KG1 (cell line): ENCODE data around the gene S100A12.

Source experiments
- DNase-seq: peaks from one replicate; lab custom pipeline; 2025; lab: John Stamatoyannopoulos, UW

Gene S100A12

DNA sequence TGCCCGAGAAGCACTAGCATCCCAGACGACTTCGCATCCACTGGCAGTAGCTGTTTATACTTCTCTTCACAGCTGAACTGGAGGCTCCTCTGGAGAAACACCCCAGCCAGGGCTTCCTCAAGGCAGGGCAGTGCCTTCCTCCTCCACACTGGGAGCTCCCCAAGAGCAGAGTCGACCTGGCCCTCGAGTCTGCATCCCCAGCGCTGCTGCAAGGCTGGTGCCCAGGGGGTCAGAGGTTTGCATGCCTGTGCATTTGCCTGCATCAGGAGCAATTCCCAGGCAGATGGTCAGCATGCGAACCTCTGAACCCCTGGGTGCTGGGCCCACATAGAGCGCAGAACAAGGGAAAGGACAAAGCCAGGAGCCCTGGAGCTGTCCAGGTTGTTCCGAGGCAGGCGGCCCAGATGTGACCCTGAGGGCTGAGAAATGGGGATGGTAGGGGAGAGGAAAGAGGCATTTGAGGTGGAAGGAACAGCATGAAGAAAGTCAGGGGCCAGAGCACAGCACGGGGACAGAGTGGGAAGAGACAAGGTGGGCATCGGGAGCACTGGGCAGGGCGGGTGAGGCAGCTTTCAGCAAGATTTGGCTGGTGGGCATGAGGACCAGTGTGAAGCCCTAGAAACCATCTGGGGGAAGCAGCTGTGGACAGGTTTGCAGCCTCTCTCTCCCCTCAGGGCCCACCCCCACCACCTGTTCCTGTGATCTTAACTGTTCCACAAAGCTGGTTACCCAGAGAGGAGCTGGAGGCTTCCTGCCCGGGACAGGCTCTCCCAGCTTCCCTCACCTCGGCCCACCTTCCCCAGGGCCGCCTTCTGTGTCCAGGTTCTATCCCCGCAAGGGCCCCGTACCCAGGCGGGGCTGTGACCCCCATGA is 21.9 kb upstream of the S100A12 start:
- DNase-seq, result no peak

DNA sequence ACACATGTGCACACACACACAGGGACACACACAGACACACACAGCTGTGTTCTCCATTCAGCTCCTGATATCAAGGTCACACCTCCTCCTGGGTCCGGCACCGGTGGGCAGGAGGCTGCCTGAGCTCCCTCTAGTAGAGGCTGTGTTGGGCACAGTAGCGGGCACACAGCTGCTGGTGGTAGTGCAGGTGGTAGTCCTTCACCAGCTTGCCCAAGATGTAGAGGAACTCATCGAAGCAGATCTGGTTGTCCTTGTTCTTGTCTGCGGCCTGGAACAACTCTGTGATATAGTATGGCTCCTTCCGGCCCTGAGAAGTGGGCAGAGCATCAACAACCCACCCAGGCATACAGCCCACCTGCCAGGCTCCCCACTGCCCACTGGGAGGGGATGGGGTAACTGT is 21.0 kb upstream of the S100A12 start:
- DNase-seq, result no peak

DNA sequence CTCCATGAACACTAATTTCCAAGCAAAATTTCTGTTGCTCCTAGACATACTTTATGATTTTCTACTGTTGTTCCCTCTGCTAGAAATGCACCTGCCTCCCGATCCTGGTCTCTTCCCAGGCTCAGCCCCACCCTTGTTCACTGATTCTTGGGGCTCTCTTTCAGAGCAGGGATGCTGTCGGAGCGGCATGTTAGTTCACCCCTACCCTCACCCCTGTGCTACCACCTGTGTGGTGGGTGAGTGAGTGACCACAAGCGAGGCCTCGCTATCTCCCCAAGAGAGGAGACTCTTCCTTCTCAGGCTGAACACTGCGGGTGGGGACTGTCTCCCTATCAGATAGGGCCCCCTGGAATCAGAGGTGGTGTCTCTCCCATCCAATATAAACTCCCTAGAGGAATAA is 20.4 kb upstream of the S100A12 start:
- no peak for DNase-seq

DNA sequence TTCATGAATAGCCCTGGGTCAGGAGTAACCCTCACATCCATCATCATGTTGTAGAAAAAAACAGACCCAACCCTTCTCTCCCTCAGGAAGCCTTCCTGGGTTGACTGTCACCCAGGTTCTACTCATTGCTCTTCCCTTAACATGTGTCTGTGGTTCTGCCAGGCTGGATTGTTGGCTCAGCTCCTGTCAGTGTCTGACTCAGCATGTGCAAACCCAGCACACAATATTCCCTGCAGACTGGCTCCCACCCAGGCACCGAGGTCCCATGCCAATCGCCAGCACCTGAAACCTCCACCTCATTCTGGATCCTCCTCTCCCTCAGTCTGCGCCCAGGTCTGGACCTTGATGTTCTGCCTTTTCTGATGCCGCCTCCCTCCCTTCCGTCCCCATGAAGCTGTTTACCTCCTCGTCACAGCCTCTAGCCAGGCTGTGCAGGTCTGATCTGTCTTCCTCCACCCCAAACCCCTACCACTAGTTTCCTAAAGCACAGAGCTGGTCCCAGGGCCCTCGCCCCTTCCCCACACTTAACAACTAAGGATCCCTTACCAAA is 19.8 kb upstream of the S100A12 start:
- no peak for DNase-seq

DNA sequence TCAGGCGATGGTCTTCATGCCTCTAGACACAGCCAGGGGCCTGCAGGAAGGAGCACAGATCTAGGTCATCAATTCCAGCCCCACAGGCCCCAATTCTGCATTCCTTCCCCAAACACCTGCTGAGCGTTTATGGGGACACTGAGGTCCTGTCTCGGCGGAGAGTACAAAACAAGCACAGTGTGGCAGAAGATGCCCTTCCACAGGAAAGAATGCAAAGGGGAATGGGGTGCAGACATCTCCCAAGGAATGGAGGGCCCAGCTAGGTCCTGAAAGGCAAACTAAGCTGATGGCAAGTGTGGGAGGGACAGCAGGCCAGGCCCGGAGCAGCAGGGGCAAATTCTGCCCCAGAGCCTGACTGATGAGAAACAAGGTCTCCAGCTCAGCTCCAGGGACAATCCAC is 19.0 kb upstream of the S100A12 start:
- no peak for DNase-seq

DNA sequence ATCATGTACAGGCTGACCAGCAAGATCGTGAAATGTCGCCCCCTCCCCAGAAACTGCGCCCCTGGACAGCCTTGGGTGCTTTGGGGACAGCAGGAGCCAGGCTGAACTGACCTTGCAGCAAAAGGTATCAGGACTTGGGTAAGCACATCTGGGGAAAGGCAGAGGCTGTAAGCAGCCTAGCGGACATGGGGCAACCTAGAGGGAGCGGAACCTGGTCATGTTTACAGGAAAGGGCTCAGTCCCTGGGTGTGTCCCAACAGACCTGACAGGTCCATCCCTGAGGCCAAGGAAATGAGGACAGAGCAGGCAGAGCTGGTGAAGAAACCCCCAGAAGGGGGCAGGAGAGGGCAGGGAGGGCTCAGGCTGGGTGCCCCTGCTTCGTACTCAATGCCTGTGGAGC is 18.5 kb upstream of the S100A12 start:
- no peak for DNase-seq

DNA sequence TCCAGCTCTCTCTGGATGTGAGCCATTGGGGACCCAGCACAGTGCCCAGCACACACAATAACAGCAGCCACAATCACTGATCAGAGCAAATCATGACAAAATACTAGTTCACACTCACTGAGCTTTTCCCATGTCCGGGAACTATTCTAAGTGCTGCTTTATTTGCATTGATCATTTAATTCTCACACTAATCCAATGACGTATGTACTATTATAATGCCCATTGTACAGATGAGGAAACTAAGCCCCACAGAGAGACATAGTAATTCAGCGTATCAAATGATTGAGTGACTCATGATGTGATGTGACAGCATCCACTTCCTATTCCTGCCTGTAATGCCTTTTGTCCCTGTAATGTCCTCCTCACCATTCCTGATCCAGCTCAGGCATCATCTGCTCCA is 17.4 kb upstream of the S100A12 start:
- no peak for DNase-seq

DNA sequence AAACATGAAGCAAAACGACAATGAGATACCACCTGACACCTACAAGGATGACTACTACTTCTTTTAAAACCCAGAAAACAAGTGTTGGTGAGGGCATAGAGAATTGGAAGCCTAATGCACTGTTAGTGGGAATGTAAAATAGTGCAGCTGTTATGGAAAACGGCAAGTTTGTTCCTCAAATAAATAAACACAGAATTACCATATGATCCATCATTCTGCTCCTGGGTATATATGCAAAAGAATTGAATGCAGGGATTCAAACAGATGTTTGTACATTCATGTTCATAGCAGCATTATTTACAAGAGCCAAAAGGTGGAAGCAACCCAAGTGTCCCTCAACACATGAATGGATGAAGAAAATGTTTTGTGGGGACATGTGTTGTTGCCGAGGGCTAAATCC is 16.8 kb upstream of the S100A12 start:
- DNase-seq, result no peak

DNA sequence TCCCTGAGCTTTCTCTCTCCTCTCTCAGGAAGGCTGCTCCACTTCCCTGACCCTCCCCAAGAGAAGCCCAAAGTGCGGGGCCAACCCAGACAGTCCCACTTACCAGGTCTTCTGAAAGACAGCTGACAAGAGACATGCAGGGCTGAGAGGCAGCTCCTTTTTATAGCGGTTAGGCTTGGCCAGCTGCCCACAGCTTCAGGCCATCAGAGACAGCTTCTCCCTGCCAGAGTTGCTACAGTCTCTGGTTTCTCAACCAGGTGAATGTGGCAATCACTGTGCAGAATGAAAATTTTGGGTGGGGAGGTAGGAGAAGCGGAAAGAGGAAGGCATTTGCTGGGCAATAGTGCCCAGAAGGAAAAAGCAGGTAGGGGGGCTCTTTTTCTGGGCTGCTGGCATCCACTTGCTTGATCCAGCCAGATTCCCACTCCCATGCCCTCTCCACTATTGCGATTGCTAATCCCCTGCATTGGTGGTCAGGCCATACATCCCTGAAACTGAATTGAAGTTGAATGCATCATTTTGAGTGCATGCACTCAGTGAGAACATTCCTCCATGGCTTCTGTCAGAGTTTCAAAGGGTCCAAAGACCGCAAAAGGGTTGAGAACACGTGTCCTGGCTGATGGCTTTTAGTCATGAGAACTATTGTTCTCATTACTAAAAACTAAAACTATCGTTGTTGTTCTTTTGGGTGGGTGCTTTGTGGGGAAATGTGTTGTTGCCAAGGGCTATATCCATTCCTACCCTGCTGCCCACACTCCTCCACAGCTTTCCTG is 15.7 kb upstream of the S100A12 start, which contains the start of gene S100A8:
Gene S100A8 (minus strand): TSS at position 136 of the 773 bp plus-strand sequence. CDS start 538 bp downstream, outside the sequence.
- no peak for DNase-seq

DNA sequence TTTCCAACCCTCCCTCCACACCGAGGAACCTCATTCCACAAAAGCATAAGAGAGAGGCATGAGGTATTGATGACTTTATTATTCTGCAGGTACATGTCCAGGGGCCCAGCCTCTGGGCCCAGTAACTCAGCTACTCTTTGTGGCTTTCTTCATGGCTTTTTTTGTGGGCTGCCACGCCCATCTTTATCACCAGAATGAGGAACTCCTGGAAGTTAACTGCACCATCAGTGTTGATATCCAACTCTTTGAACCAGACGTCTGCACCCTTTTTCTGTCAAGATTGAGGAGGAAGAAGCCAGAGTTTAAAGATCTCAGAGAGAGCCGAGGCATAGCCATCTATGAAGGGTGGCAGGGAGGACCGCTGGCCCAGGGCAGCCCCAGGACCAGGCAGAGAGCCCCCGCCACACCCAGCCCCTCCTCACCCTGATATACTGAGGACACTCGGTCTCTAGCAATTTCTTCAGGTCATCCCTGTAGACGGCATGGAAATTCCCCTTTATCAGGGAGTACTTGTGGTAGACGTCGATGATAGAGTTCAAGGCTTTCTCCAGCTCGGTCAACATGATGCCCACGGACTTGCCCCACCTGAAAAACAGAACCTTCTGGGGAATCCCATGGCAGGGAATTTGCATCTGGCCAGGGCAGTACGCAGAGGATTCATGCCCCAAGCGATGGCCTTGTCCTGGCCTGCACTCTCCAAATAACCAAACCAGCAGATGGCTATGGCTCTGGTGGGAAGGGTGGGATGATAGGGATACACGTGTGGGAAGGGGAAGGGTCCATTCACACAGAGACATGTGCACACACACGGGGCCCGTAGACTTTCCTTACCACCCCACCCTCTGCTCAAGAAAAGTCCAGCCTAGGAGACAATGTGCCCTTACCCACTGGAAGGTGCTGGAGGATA is 14.8 kb upstream of the S100A12 start:
- DNase-seq, result no peak

DNA sequence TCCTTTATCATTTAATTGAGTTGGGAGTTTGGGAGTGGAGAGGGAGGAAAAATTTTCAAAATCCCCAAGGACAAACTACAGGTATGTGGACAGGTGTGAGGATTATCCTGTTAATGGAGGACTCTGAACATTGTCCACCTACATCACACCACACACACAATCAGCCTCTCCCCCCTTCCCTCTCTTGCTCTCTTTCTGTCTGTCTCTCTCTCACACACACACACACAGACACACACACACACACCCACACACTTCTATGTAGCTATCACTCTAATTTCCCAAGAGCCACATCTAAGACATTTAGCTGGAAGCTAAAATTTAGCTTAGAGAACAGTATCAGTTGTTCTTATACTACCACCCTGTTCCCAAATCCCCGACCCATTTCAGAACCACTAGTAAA is 14.0 kb upstream of the S100A12 start:
- no peak for DNase-seq

DNA sequence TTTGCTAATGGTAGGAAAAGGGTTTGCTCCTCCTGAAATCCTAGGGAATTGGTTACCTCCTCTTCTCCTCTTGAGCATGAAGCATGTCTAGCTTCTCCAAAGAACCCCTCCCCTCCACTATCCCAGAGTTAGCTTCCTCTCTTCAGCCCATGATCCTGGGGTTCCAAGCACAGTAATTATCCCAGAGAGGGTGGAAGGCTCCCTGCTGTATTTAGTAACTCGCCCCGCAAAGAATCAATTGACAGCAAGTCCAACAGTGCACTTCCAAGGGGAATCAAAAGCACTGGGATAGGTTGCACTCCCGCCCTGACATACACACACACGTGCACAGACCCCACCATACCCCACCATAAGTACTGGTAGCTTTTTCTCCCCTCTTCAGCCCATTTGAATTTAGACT is 12.4 kb upstream of the S100A12 start:
- no peak for DNase-seq

DNA sequence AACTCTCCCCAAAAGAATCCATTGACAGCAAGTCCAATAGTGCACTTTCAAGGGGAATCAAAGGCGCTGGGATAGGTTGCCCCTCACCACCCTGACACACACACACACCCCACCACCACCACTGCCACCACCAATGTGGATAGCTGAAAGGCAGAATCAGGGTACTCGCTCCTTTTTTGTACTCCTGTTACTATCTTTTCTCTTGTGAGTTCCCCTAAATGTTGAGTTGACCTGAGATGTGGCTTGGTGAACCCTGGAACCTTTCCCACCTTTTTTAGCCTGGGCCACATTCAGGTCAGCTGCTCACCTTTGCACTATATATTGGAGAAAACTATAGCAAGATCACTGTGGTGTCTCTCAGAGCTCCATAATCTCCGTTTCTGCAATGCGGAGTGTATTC is 11.6 kb upstream of the S100A12 start:
- DNase-seq, result no peak

DNA sequence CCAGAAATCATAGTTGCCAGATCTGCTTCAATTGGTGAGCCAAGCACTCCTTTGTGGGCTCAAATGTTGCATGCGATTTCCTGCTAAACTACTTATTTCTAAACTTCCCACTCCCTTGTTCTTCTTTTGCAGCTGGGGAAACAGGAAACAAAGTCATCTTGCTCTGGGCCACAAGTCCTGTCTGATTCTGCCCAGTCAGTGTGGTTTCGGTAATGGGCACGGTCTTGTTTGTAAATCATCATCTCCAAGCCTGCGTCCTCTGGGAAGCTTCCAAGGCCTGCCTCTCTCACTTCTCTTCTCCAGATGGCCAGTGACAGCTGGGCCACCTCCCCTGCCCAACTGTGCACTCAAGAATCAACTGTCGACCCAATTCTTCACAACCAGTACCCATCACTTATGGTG is 11.1 kb upstream of the S100A12 start:
- no peak for DNase-seq

DNA sequence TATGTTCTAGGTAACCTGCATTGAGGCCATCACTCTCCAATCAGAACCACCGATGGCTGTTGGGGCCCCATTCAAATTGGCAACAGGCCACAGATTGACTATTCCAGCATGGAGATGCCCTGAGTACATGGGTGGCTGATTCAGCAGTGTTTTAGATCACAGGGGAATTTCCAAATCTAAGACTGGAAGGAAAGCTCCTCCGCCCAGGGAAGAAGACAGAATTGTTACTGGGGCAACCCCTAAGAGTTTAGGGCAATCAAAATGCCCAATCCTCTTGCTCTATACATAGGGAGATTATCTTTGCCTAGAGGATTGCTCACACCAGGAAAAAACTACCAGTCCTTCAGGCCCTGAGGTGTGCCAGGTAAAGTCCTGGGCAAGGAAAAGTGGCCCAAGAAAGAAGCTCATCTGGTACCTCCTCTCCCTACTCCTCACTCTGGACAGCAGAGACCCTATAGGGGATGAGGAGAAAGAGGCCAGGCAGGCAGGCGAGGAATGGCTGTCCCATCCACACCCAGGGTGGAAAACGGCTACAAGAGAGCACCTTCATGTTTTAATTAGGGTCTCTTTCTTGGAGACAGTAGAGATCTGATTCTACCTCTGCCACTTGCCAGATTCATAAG is 9.6 kb upstream of the S100A12 start:
- no peak for DNase-seq

DNA sequence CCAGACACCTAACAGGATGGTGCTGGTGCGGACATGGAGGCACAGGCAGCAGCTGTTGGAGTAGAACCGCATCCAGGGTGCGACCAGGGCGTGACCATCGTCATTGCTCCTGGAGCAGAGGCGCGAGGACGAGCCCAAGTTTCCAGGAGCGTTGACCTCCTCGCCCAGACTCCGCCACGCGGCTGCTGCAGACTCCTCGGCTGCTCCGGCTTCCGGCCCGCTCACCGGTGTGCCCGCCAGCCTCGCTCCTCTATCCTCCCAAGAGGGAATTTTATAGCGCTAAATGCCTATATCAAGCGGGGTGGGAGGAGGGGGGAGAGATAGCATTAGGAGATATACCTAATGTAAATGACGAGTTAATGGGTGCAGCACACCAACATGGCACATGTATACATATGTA is 5.3 kb upstream of the S100A12 start:
- DNase-seq, result no peak

DNA sequence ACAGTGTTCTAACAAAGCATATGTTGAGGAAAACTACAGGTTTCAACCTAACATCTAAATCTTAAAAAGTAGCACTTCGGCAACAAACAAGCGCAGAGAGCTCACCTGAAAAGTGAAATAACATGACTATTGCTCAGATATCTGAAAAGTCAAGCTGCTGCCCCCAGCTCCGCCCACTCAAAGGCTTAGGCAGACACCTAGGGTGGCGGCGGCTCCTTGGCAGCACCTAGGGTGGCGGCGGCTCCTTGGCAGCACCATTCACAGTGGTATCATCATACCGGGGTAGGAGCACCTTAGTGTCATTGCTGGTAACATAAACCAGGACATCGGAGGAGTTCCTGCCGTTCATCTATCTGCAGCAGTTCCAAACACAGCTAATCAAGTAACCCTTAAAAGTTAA is 4.2 kb upstream of the S100A12 start:
- DNase-seq, result no peak

DNA sequence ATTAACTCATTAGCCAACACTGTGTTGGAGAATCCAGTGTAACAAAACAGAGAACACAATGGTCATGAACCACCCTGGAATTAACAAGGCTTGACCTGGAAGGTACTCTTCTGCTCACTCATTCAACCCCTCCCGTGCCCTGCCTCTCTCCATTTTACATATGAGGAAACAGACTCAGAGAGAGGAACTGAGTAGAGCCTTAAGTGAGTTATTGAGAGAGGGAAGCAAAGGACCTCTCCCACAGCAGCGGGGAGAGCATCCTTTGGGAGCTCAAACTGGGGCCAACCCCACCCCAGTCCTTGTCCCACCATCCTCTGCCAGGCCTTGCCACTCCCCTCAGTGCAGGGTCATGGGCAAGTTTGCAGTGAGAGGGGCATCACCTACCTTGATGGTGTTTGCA is 1.4 kb downstream of the S100A12 start:
- DNase-seq, result no peak

DNA sequence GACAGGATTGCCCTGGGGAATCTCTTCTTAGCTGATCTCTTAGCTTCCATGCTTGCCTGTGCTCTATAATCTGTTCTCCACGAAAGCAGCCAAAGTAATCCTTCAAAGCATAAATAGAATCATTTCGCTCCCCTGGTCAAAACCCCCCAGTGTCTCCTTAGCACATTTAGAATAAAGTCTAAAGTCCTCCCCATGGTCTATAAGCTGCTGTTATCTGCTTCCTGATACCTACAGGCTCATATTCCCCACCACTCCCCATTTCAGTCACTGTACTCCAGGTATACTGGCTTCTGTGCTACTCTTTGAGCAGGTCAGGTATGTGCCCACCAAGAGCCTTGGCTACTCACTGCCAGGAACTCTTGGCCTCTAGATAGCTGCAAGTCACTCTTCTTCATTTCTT is 2.9 kb downstream of the S100A12 start:
- DNase-seq, result no peak

DNA sequence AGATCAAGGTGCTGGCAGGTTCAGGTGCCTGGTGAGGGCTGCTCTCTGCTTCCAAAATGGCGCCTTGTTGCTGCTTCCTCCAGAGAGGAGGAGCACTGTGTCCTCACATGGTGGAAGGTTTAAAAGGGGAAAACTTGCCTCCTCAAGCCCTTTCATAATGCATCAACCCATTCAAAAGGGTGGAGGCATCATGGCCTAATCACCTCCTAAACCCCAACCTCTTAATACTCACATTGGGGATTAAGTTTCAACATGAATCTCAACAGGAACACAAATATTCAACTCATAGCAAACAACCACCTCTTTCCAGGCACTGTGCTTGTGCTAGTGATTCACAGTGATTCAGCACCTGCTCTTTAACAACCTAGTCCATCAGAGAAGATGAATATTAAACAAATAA is 4.2 kb downstream of the S100A12 start:
- DNase-seq, result no peak

DNA sequence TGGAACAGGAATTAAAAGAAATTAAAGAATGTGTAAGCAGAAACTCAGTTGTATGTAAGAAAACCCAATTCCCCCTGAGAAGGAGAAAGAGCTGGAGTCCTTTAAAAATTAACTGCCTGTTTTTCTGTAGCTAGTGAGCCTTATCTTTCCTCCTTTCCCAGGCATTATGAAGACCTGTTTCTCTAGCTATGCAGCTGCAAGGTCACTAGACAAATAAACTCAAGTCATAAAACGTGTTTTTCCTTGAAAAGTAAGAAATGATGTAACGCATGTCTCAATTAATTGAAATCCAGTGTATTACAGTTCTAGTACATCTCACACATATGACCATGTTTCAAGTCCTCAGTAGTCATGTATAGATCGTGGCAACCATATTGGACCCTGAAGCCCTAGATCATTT is 5.3 kb downstream of the S100A12 start:
- no peak for DNase-seq

DNA sequence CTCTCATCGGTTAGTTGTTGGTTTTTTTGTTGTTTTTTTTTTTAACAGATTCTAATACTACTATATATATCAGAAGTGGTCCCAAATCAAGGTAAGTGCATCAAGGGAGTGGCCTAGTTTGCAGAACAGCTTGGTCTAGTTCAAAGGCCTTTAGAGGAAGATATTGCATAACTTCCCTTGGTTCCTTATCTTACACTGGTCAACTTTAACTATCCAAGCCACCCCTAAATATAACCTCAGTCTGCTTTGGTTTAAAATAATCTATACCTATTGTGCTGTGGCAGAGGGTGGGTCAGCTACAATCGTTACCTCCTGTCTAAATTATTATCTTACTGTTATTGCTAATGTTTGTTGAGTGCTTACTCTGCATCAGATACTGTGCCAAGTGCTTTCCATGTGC is 6.9 kb downstream of the S100A12 start:
- no peak for DNase-seq
